Left lobe of liver (tissue), 2 donors: ENCODE measurements around the gene LCA5L. TPM values are rescaled to one million over a fixed set of nuclear protein-coding genes. Genes with fewer than 3 reads are reported as not detected.
"Not testable (repeated sequence)": the region's sequence is repeated elsewhere in the genome, so short reads cannot be mapped to it uniquely, and the experiment has no call there.

ENCODE experiments used
- ATAC-seq: fragments of 200-7000 bp; cut with Tn5 transposase; one replicate; pipeline ENCODE4 v1.9.1; 2020; ENCODE audit warnings: mild to moderate bottlenecking, moderate library complexity
- DNase-seq: peaks from one replicate; pipeline ENCODE4 v3.0.0-alpha.2; 2020; ENCODE audit warnings: low spot score
- total RNA-seq: library from RNA; stranded (reverse); gene quantifications from one replicate; pipeline ENCODE4 v1.2.1, GENCODE V29; 2021
- donor health status: DM: no; HTN: no; CAD: no; lungs with moderate emphysema.
- donor health status: DM: no; HTN: yes; CAD: no.

The LCA5L gene
- total RNA-seq, 1 donor from 2014 or later = 0.68 TPM

DNA sequence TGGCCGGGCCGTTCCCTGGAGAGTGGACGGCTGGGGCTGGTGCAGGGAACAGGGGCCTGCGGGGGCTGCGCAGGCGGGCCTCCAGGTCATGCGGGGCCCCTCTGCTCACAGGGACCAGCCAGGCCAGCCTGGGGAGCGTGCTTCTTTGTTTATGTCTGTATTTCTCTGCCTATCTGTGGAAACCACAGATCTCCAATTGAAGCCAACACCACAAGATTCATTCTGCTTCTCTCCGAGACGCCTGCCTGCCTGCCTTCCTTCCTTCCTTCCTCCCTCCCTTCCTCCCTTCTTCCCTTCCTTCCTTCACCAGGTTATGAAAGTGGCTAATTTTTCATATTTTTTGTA lies 56.8 kb downstream of the LCA5L start:
- ATAC-seq (no peak), DNase-seq (no peak)

DNA sequence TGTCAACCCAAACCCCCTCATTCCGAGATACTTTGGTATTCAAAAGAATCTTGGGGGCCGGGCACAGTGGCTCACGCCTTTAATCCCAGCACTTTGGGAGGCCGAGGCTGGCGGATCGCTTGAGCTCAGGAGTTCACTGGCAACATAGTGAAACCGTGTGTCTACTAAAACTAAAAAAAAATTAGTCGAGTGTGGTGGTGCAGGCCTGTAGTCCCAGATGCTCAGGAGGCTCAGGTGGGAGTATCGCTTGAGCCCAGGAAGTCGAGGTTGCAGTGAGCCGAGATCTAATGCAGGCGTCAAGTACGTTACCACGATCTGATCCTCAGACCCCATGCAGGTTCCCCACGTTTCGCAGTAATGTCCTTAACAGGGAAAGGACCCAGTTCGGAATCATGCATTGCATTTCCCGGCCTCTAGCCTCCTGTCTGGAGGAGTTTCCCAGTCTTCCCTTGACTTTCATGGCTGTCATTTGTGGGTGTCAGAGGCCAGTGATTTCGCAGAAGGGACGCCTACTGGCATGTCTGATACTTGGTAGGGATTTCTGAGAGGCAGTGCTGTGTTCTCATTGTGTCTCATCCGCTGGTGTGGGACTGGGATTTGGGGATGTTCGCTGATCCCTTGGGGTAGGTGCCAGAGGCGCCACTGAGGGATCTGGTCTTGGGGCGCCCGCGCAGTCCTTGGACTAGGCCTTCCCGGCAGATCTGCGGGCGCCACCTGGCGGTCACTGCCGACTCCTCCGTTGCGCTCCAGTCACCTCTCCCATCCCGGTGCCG lies 57.4 kb downstream of the LCA5L start:
- DNase-seq = peak; percentile 90
- peak; percentile 73 for ATAC-seq

DNA sequence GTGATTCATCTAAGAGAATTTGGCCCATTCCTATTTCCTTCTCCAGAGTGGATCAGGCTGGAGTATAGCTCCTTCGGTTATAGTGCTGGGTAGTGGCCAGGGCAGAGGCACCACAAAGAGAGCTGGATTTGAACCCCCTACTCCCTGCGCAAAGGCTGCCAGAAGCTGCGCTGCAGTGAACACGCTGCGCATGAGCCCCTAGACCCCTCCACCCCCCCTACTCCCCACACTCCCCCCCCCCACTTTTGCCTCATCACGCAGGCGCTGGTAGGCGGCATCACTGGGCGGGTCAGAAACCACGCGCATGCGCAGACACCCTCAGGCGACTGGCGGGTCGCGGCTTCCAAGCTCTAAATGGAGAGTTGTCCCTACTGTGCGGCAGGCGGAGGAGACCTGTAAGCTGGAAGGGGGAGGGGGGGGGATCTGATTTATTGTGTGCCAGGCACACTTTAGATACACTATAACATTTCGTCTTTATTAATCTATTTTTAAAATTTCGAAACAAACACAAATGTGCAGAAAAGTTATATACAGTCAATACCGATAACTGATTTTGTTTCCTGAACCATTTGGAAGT lies 58.0 kb downstream of the LCA5L start:
- ATAC-seq (peak; percentile 60), DNase-seq (peak; percentile 94)

DNA sequence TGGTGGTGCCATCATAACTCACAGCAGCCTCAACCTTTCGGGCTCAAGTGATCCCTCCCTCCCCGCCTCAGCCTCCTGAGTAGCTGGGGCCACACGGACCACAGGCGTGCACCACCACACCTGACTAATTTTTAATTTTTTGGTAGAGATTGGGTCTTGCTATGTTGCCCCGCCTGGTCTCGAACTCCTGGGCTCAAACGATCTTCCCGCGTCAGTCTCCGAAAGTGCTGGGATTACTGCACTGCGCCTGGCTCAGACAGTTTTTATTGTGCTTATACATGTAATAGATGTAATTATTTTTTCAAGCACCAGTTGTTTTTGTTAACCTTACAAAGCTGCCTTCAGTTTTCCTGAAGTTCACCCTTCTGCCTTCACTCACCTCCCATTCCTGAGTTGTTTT lies 58.7 kb downstream of the LCA5L start:
- ATAC-seq (no peak), DNase-seq (no peak)

DNA sequence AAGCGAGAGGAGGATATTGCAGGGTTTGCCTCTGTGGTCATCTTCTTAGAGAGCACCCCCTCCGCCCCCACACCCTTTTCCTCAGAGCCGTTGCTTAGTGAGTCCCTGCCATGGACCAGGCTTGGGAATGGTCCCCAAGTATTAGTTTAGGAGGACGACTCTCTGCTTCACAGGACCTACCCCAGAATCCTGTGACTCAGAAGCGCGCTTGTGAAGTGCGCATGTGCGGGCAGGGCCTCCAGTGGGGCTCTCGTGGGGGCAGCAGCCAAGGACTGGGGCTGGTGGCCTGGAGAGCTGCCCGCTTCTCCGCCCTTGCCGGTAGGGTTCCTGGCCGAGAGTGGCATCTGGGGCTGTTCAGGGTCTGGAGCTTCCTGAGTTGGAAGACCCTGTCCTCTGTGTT lies 59.4 kb downstream of the LCA5L start:
- peak; percentile 12 for ATAC-seq
- peak; percentile 66 for DNase-seq

DNA sequence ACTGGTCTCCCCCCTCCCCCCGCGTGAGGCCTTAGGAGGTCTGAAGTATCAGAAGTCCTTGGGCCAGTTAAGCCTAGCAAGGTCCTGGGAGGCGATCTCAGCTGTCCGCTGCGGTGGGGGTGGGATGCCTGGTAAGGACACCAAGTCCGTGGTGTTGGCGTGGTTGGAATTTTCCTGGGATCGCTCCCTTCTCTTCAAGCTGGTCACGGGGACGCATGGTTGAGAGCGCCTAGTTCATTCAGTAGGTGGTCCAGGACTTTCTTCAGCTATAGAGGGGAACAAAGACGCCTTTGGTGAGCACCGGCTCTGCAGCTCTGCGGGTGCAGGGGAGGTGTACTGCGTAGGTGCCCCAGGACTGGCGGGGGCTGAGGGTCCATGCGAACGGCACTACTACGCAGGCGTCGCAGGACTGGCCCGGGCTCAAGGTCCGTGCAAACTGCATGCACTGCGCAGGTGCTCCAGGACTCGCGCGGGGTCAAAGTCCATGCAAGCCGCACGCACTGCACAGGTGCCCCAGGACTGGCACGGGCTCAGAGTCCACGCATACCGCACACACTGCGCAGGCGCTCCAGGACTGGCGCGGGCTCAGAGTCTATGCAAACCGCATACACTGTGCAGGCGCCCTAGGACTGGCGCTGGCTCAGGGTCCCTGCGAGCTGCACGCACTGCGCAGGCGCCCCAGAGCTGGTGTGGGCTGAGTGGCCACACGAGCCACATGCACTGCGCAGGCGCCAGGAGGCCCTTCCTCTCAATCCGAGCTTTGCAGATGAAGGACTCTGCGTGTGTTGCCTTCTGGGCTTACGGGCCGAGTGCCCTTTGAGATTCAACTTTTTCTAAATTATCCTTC lies 60.1 kb downstream of the LCA5L start:
- DNase-seq = peak; percentile 95
- ATAC-seq = peak; percentile 74

DNA sequence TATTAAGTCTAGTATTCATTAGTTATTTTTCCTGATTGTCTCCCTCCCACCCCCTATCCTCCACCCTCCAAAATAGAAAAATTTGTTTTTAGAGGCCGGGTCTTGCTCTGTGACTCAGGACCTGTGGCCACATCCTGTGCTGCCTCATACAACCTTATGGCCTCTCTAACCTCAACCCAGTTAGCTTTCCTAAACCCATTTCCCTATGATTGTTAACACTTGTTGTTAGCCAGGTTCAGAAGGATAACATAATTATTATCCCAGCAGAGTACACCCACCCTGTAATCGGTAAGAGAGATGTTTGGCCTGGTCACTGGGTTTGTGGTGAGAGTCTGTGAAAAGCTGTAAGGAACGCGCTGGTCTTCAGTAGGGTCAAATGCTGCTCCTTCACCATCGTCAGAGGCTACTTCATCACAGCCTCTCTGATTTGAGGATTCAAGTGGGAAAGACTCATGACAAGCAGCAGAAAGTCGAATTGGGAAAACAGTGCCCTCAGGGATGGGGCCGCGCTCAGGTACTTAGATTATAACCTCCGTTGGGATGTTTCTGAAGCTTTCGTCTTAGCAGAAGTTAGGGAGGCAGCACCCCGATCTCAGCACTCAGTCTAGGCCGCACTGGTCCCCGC lies 60.8 kb downstream of the LCA5L start:
- ATAC-seq = no peak

DNA sequence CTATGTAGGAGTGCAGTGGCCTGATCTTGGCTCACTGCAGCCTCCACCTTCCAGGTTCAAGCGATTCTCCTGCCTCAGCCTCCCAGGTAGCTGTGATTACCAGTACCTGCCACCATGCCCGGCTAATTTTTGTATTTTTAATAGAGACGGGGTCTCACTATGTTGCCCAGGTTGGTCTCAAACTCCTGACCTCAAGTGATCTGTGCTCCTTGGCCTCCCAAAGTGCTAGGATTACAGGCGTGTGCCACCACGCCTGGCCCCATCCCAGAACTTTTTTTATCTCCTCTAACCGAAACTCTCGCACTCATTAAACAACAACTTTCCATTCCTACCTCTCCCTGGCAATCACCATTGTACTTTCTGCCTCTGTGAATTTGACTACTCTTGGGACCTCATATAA lies 63.5 kb downstream of the LCA5L start:
- not testable (repeated sequence) for DNase-seq, ATAC-seq

More for the DNA sequence above, 60.8 kb downstream of the LCA5L start:
- no peak for DNase-seq

DNA sequence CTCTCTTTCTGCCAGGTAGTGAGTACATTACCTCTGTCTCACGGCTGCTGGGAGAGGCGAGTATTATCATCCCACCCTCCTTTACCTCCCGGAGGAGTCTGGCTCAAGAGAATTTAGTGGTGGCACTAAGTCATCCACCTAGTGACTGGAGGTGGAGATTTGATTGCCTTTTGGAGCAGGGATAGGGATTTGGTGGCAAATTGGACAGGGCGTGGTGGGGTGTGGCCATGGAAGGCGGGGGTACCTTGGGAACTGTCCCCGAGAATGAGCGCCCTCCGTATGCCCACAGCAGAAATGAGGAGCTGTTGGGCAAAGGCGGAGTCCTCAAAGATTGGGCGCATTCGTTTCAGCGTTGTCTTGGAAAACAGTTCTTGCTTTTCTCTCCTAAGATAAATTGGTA lies 64.6 kb downstream of the LCA5L start:
- DNase-seq (no peak), ATAC-seq (no peak)

DNA sequence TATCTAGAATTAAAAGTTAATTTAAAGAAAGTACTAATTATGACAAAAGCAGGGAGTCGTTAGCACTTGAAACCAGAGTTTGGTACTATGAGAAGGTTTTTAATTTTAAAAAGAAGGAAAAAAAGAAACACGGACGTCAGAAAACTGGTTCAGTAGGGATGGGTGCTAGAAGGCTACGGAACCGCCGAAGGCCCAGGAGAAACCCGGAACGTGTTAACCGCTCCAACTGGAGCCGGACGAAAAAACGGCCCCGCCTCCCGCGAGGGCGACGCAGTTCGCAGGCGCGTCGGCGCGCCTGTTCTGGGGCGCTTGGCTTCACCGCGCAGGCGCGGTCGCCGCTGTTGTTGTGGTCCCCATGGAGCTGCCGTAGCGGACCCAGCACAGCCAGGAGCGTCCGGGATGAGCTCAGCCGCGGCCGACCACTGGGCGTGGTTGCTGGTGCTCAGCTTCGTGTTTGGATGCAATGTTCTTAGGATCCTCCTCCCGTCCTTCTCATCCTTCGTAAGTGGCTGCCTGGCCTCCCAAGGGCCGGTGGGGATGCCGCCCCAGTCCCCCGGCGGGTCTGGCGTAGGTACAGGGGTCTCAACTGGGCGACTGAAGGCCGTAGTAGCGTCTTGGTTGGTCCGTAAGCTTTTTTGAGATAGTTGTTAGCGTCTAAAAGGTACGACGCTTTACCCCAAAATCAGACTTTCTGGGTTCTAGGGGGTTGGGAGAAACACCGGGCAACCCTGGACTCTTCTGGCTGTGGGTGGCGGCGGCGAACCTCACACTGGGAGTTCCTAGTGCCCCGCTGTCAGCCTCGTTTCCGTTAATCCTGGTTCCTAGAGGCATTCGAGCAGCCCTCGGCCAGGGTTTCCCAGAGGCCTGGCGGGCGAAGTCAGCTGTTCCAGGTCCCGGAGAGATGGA lies 65.3 kb downstream of the LCA5L start:
- DNase-seq (peak; percentile 95), ATAC-seq (peak; percentile 95)

DNA sequence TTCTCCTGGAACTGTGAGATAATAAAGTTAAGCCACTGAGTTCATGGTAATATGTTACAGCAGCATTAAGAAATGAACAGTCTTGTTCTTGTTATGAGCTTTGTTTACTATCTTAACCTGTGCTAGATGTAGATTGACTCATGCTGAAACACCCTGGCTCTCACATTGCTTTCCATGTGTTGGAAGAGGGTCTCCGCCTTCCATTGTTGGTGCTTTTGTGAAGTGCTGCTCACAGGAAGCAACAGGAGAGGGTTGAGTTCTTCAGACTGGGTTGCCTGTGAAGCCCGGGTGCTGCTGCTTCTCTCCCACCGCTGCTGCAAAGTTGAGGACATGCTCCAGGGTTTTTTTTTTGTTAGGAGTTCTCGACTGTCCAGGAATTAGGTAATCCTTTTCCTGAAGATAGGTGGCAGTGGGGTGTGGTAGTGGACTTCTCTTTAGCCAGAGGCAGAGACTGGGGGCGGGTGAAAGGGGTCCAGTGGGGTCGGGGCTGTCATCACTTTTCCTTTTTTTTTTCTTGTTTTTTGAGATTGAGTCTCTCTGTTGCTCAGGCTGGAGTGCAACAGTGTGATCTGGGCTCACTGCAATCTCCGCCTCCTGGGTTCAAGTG lies 68.0 kb downstream of the LCA5L start:
- DNase-seq = no peak
- no peak for ATAC-seq

DNA sequence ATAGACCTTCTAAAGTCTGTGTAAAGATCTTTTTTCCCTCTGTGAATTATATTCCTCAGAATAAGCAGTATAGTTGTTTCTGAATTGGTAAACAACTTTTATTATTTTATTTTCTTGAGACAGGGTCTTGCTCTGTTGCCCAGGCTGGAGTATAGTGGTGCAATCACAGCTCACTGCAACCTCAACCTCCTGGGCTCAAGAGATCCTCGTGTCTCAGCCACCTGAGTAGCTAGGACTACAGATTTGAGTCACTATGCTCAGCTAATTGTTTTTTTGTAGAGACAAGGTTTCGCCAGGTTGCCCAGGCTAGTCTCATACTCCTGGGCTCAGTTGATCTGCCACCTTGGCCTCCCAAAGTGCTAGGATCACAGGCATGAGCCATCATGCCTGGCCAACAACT lies 70.1 kb downstream of the LCA5L start:
- no peak for ATAC-seq
- no peak for DNase-seq

DNA sequence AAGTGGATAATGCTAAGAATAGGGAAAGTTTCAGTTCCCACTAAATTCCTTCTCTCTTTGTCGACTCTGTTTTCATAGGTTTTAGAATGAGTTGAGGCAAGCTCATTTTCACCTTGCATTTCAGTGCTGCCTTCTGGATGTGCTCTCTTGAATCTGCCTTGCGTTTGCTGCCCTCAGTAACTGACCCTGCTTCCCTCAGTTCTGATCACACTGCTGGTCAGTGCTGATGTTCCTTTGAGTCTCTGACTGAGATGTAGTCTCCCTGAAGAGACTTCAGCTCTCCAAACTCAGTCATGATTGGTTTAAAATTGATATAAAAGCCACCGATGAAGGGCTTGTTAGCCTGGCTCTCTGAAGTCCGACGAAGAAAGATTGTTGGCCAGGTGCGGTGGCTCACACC lies 71.5 kb downstream of the LCA5L start:
- DNase-seq (no peak), ATAC-seq (no peak)

DNA sequence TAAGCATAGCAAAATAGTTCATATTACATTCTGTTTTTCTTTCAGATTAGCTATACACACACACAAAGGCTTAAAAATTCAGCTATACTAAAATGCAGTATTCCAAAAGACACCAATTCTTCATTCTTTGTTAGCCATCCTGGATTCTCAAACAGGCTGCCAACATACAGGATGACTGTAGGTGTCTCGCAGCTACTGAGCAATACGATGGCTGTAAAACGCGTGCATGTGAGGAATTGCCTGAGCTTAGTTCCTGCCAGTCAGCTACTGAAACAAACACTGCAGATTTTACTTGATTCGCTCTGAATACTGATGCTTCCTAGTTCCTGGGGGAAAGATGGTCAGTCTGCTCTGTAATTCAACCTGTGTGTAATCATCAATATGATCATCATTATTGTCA lies 71.9 kb downstream of the LCA5L start:
- DNase-seq = no peak
- peak; percentile 85 for ATAC-seq

DNA sequence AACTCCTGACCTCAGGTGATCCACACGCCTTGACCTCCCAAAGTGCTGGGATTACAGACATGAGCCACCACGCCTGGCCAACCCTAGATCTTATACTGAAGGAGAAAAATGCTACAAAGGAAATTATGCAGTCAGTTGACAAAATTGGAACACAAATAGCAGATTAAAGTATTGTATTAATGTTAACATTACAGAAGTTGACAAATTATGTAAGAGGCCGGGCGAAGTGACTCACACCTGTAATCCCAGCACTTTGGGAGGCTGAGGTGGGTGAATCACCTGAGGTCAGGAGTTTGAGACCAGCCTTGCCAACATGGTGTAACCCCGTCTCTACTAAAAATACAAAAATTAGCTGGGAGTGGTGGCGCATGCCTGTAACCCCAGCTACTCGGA lies 75.7 kb downstream of the LCA5L start:
- ATAC-seq, DNase-seq: not testable (repeated sequence)

DNA sequence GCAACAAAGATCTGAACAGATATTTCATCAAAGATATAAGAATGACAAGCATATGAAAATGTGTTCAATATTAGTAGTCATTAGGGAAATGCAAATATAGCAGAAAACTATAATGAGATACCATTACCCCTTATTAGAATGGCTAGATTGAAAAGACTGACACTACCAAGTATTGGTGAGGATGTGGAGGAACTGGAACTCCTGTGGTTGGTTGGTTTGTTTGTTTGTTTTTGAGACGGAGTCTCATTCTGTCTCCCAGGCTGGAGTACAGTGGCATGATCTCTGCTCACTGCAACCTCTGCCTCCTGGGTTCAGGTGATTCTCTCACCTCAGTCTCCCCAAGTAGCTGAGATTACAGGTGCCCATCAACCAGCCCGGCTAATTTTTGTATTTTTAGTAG lies 77.8 kb downstream of the LCA5L start:
- DNase-seq = no peak
- ATAC-seq = no peak

DNA sequence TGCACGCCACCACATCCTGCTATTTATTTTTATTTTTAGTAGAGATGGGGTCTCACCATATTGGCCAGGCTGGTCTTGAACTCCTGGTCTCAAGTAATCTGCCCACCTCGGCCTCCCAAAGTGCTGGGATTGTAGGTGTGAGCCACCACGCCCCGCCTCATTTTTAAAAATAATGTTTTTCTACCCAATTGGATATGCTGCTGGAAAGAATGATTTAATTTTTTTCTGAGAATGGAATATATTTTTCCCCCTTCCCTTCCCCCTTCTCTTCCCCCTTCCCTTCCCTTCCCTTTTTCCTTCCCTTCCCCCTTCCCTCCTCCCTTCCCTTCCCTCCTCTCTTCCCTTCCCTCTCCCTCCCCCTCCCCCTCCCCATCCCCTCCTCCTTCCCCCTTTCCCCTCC lies 79.0 kb downstream of the LCA5L start:
- no peak for DNase-seq
- ATAC-seq = no peak

DNA sequence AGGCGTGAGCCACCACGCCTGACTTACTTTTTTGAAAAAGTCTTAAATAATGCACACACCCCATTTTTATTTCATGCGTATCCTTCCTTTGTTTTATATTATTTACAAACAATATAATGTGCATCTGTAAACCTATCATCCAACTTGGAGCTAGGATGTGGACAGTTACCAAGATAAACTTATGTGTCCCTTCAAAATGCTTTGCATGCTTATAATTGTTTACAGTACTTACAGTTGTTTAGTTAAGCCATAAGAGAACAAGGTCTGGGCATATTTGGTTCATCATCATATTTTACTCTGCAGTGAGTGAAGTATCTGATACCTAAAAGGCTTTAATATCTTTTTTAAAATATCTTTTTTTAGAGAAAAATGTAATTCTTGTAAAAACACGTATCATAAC lies 80.6 kb downstream of the LCA5L start:
- no peak for ATAC-seq
- no peak for DNase-seq

DNA sequence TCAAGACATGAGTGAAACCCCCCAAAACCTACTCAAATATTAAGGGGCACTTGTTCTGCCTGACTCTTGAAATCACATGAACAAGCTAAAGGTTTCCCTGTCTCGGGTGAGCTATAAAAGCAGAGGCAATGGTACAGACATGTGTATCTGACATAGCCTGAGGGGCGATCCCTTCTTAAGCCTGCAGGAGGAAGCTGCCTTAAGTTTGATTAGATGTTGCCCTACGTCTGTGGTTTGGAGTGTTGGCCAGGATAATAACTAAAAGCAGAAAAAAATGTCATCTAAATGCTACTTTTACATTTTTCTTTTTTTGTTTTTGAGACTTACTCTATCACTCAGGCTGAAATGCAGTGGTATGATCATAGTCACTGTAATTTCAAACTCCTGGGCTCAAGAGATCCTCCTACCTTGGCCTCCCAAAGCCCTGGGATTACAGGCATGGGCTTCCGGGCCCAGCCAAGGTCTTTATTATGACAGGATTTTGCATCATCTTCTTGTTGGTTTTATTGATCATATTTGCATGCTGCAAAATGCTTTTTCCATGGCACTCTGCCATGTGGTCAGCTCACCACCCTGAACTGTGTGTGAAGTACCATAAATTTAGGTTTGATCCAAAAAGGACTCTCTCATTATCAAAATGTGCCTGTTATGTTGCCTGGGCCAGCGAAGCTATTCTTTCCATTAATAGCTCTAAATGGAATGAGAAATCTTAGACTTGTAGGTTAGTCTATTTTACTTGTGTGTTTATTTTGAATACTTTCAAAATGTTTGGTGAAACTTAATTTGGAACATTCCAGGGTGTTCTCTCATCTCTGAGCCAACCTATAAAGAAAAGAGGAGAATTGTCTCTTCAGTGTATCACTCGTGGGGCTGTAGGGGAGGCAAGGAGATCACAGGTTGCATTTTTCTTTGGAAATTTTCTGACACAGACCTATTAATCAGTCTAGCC lies 81.7 kb downstream of the LCA5L start:
- ATAC-seq (no peak), DNase-seq (no peak)
